ENCODE data around the gene CTPS1.

DNA sequence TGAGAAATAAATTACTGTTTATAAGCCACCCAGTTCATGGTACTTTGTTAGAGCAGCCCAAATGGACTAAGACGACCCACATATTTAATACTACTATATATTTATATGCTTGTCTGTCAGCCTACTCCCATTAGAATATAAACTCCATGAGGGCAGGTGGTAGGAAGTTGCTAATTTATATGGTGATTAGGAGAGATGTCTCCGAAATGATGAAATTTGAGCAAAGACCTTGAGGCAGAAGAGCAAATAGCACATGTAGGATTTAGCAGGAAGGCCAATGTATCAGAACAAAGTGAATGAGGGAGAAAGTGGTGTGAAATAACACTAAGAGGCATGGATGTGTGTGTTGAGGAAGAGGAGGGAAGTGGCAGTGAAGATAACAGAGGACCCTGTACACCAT lies 52.7 kb downstream of the CTPS1 start:
- TF ChIP-seq CTCF (IDR thresholded peaks at IDR 0.05; ENCODE audit: poor library complexity, severe bottlenecking): no peak
- TF ChIP-seq RAD21 (conservative IDR thresholded peaks at IDR 0.05): no peak
- TF ChIP-seq REST (IDR thresholded peaks at IDR 0.05; ENCODE audit: borderline replicate concordance): no peak
- no peak for TF ChIP-seq POLR2AphosphoS5 (IDR thresholded peaks at IDR 0.05)
- no peak for TF ChIP-seq EZH2 (IDR thresholded peaks at IDR 0.05; ENCODE audit: borderline replicate concordance, insufficient read depth, low read length, poor library complexity, severe bottlenecking)
- TF ChIP-seq EP300 (conservative IDR thresholded peaks at IDR 0.05; ENCODE audit: poor library complexity, severe bottlenecking): no peak
- TF ChIP-seq SMC3 (conservative IDR thresholded peaks at IDR 0.05; ENCODE audit: poor library complexity): no peak
- no peak for TF ChIP-seq TAF1 (IDR thresholded peaks at IDR 0.05; ENCODE audit: low read depth)
- TF ChIP-seq MXI1 (conservative IDR thresholded peaks at IDR 0.05; ENCODE audit: poor library complexity, severe bottlenecking): no peak
